Ascending aorta (tissue), 2 donors: ENCODE results near the gene CDHR1. TPM values are rescaled to one million over a fixed set of nuclear protein-coding genes. Genes with fewer than 3 reads are reported as not detected.

ENCODE experiments used
- DNase-seq, 2 donors: peaks; one replicate each; pipeline ENCODE4 v3.0.0-alpha.2; 2019; ENCODE audit warnings: low spot score in 2 of 2
- H3K27ac ChIP-seq, 2 donors: fragments of 200-600 bp; sonication (generic); one replicate each; pipeline ENCODE4 v1.5.1; 2016 to 2017; ENCODE audit warnings: mild to moderate bottlenecking in 1 of 2
- H3K27me3 ChIP-seq: fragments of 200-600 bp; sonication (generic); one replicate; pipeline ENCODE4 v1.5.1; 2017
- H3K36me3 ChIP-seq, 2 donors: fragments of 200-600 bp; sonication (generic); one replicate each; pipeline ENCODE4 v1.5.1; 2016
- H3K4me1 ChIP-seq, 2 donors: fragments of 200-600 bp; sonication (generic); one replicate each; pipeline ENCODE4 v1.5.1; 2016 to 2017; ENCODE audit warnings: mild to moderate bottlenecking in 1 of 2
- H3K4me3 ChIP-seq, 2 donors: fragments of 200-600 bp; sonication (generic); one replicate each; pipeline ENCODE4 v1.5.1; 2016 to 2017; ENCODE audit warnings: mild to moderate bottlenecking in 1 of 2
- H3K9me3 ChIP-seq, 2 donors: fragments of 200-600 bp; sonication (generic); one replicate each; pipeline ENCODE4 v1.5.1; 2016
- intact Hi-C: fragments of 100-400 bp; cut with DNase I; formaldehyde crosslinking; loops from one replicate; pipeline ENCODE4 v1.15.1; 2023
- total RNA-seq: library from RNA; depleted of rRNA; stranded (reverse); fragments of >200 nt; gene quantifications from one replicate; pipeline ENCODE4 v1.1.0, GENCODE V29; 2016
- TF ChIP-seq, protein P1 (sequence below), 3 experiments: fragments of 200-600 bp in 2 of 3; fragments of 450-650 bp in 1 of 3; sonication (generic) in 2 of 3; IDR thresholded peaks; one replicate each; pipeline ENCODE4 v1.5.1; 2016 to 2019; ENCODE audit warnings: antibody characterized with exemption in 3 of 3, mild to moderate bottlenecking in 1 of 3, moderate library complexity in 1 of 3

CDHR1 gene
- total RNA-seq, 1 donor from 2014 or later, result not detected

GRCh38 chr10:84235096-84235495, 40.8 kb downstream of the CDHR1 start:
- H3K27ac ChIP-seq, result no peak overlapping the region
- H3K4me1 ChIP-seq, result no peaks in the 10 kb centered on the region
- no peak for DNase-seq
- no peaks in the 10 kb centered on the region for H3K36me3 ChIP-seq
- H3K27me3 ChIP-seq, result no peaks in the 10 kb centered on the region
- intact Hi-C loops, result no loop called here
- no peaks in the 10 kb centered on the region for H3K9me3 ChIP-seq
- H3K4me3 ChIP-seq, result no peak overlapping the region
- TF ChIP-seq, protein P1, sequence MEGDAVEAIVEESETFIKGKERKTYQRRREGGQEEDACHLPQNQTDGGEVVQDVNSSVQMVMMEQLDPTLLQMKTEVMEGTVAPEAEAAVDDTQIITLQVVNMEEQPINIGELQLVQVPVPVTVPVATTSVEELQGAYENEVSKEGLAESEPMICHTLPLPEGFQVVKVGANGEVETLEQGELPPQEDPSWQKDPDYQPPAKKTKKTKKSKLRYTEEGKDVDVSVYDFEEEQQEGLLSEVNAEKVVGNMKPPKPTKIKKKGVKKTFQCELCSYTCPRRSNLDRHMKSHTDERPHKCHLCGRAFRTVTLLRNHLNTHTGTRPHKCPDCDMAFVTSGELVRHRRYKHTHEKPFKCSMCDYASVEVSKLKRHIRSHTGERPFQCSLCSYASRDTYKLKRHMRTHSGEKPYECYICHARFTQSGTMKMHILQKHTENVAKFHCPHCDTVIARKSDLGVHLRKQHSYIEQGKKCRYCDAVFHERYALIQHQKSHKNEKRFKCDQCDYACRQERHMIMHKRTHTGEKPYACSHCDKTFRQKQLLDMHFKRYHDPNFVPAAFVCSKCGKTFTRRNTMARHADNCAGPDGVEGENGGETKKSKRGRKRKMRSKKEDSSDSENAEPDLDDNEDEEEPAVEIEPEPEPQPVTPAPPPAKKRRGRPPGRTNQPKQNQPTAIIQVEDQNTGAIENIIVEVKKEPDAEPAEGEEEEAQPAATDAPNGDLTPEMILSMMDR (IDR thresholded peaks at IDR 0.05), result no peak

DNA sequence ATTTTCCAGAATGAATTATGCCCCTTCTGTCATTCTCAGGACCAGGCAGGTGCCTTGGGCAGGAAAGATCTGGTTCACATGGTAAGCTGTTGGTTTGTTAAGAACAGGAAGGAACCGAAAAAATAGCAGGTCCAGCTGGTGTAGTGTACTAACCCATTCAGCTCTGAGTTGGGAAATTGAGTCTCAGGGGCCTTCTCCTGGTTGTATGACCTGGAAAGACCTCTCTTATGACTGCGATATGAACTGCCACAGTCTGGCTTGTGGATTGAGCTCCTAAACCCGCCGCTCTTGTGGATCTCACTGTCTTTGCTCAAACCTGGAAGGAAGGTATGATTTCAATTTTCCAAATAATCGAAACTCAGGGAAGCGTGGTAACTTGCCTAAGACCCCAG, 42.5 kb downstream of the CDHR1 start:
- no peak overlapping the region for H3K4me3 ChIP-seq
- intact Hi-C loops, result no loop called here
- H3K4me1 ChIP-seq, result no peaks in the 10 kb centered on the region
- H3K9me3 ChIP-seq, result no peaks in the 10 kb centered on the region
- H3K27ac ChIP-seq, result no peak overlapping the region
- no peak for DNase-seq
- TF ChIP-seq, protein P1 (IDR thresholded peaks at IDR 0.05), result no peak
- no peaks in the 10 kb centered on the region for H3K27me3 ChIP-seq
- no peaks in the 10 kb centered on the region for H3K36me3 ChIP-seq

DNA sequence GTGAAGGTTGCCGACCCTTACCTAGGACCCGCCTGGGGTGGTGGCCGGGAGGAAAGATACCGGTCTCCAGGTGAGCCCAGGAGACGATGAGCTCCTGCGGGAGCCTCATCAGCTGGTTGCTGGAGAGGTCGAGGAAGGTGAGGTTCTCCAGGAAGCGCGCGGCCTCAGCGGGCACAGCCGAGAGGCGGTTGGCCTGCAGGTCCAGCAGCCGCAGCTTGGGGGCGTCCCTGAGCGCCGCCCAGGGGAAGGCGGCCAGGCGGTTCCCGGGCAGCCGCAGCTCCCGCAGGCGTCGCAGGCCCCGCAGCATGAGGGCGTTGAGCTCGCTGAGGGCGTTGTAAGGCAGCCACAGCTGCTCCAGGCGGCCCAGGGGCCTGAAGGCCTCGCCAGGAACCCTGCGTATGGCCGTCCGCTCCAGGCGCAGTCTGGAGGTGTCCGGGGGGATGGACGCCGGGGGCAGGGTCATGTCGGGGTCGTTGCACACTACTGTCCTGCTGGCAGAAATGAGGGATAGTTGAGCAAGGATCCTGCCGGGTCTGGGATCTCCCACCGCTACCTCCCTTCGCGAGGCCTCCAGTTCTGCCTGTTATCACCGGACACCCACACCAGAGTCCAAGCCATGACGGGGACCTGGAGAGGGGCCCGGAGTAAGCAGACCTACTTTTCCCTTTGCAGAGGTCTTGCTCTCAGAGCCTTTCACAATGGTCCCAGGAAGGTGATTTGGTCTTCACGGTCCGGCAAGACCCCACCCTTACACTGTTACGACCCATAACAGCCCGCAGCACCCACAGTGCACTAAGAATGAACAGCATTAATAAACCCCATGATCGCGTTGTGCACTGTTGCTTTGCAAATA, 43.1 kb downstream of the CDHR1 start:
- TF ChIP-seq, protein P1 (IDR thresholded peaks at IDR 0.05), result no peak
- Histone ChIP-seq H3K36me3 (no peaks in the 10 kb centered on the region), H3K27me3 (no peaks in the 10 kb centered on the region), H3K9me3 (no peaks in the 10 kb centered on the region), H3K4me3 (no peak overlapping the region), H3K27ac (no peak overlapping the region), H3K4me1 (no peaks in the 10 kb centered on the region)
- intact Hi-C loops, result no loop called here
- peak in 1 of 2 donors; percentile 59 for DNase-seq

- intact Hi-C loops, result no loop called here
- no peak overlapping the region for H3K4me3 ChIP-seq
- DNase-seq, result no peak
- TF ChIP-seq, protein P1 (IDR thresholded peaks at IDR 0.05), result no peak
- no peaks in the 10 kb centered on the region for H3K27me3 ChIP-seq
- no peak overlapping the region for H3K27ac ChIP-seq
- no peaks in the 10 kb centered on the region for H3K9me3 ChIP-seq
- no peaks in the 10 kb centered on the region for H3K36me3 ChIP-seq
- no peaks in the 10 kb centered on the region for H3K4me1 ChIP-seq
Observed at GRCh38 chr10:84238909-84239308, 44.6 kb downstream of the CDHR1 start.

- peak in 1 of 2 donors; percentile 39 for DNase-seq
- Histone ChIP-seq H3K9me3 (no peaks in the 10 kb centered on the region), H3K4me1 (no peaks in the 10 kb centered on the region), H3K27me3 (no peaks in the 10 kb centered on the region), H3K4me3 (no peak within 1 kb of the TSS), H3K36me3 (no peaks in the 10 kb centered on the region), H3K27ac (no peak within 1 kb of the TSS)
- intact Hi-C loops, result no loop called here
- TF ChIP-seq, protein P1 (IDR thresholded peaks at IDR 0.05), result no peak
Observed at GRCh38 chr10:84241185-84241790, 47.0 kb downstream of the CDHR1 start, which contains the start of gene LRIT1. Gene LRIT1 (minus strand): TSS chr10:84241546. CDS start chr10:84241439, 107 bp downstream.
